CD4-positive, alpha-beta T cell treated with Interleukin-17A for 4 hours (primary cell): ENCODE measurements around the gene DSCAML1.

Experiments used
- DNase-seq: peaks from one replicate; pipeline ENCODE4 v3.0.0-alpha.2; 2020; ENCODE audit warnings: mixed read lengths

The DSCAML1 gene

GRCh38 chr11:117796872-117797529 is at the start of gene DSCAML1:
DSCAML1 (minus strand) TSS chr11:117797216; CDS start chr11:117797079, 137 bp downstream.
- peak; percentile 61 for DNase-seq

- DNase-seq = peak; percentile 89
Observed at GRCh38 chr11:117843666-117844484, 46.9 kb upstream of the DSCAML1 start.

GRCh38 chr11:117842131-117842941 is 45.3 kb upstream of the DSCAML1 start:
- no peak for DNase-seq

GRCh38 chr11:117841551-117842031 is 44.6 kb upstream of the DSCAML1 start:
- DNase-seq = no peak

GRCh38 chr11:117840881-117841550 is 44.0 kb upstream of the DSCAML1 start:
- no peak for DNase-seq

- DNase-seq = no peak
Observed at GRCh38 chr11:117839936-117840813, 43.2 kb upstream of the DSCAML1 start.

GRCh38 chr11:117839380-117839881 is 42.4 kb upstream of the DSCAML1 start:
- no peak for DNase-seq

- no peak for DNase-seq
Observed at GRCh38 chr11:117838901-117839300, 41.9 kb upstream of the DSCAML1 start.

- no peak for DNase-seq
Observed at GRCh38 chr11:117837791-117838190, 40.8 kb upstream of the DSCAML1 start.

GRCh38 chr11:117837070-117837776 is 40.2 kb upstream of the DSCAML1 start:
- DNase-seq = no peak

- DNase-seq = no peak
Observed at GRCh38 chr11:117836077-117836960, 39.3 kb upstream of the DSCAML1 start.

- no peak for DNase-seq
Observed at GRCh38 chr11:117835576-117835975, 38.6 kb upstream of the DSCAML1 start.

- no peak for DNase-seq
Observed at GRCh38 chr11:117834838-117835443, 37.9 kb upstream of the DSCAML1 start.

GRCh38 chr11:117834068-117834810 is 37.2 kb upstream of the DSCAML1 start:
- no peak for DNase-seq

GRCh38 chr11:117833401-117833891 is 36.4 kb upstream of the DSCAML1 start:
- no peak for DNase-seq

- DNase-seq = no peak
Observed at GRCh38 chr11:117832511-117832910, 35.5 kb upstream of the DSCAML1 start.

GRCh38 chr11:117831661-117832415 is 34.8 kb upstream of the DSCAML1 start:
- no peak for DNase-seq
